IMR-90 (cell line): Measurements from ENCODE around the gene NAA30. TPM values are rescaled to one million over a fixed set of nuclear protein-coding genes. Genes with fewer than 3 reads are reported as not detected.

Experiments used
- ATAC-seq: fragments of 200-7000 bp; cut with Tn5 transposase; 2 replicates; pipeline ENCODE4 v1.9.1; 2020; ENCODE audit warnings: low read depth, mild to moderate bottlenecking, moderate library complexity
- BruUV-seq: library from RNA; stranded (reverse); fragments of 400-500 nt; replicated peaks from 2 replicates; lab custom pipeline; 2021; lab: Mats Ljungman, UMichigan
- CTCF ChIA-PET: fragments of 300-600 bp; formaldehyde crosslinking; extraction: SDS; loops from one replicate; lab custom pipeline; 2021; ENCODE audit warnings: antibody characterized with exemption; lab: Yijun Ruan, JAX
- POLR2A ChIA-PET: fragments of 300-600 bp; sonication (Branson Sonifier 250); formaldehyde crosslinking; loops from one replicate; lab custom pipeline; 2022; ENCODE audit warnings: antibody characterized with exemption; ENCODE audit not compliant: unreplicated experiment; lab: Charles Lee
- DNase-seq: peaks from one replicate; pipeline ENCODE4 v3.0.0; 2013
- H2AFZ ChIP-seq: replicated peaks from 2 replicates; pipeline ENCODE3; 2013; ENCODE audit warnings: low read length, mild to moderate bottlenecking; ENCODE audit not compliant: poor library complexity
- H2AK5ac ChIP-seq: 2 replicates; pipeline ENCODE4 v1.6.1; 2013; ENCODE audit warnings: low read depth, low read length, inconsistent platforms
- H2AK9ac ChIP-seq: replicated peaks from 2 replicates; pipeline ENCODE3; 2013; ENCODE audit warnings: mild to moderate bottlenecking, low read depth, low read length, moderate library complexity; ENCODE audit not compliant: poor library complexity
- H2BK120ac ChIP-seq: 2 replicates; pipeline ENCODE4 v1.6.1; 2013; ENCODE audit warnings: low read depth, low read length, inconsistent platforms
- H2BK15ac ChIP-seq: 3 replicates; pipeline ENCODE4 v1.6.1; 2013; ENCODE audit warnings: low read depth, low read length, inconsistent platforms
- H2BK20ac ChIP-seq: 2 replicates; pipeline ENCODE4 v1.6.1; 2013; ENCODE audit warnings: low read depth, mild to moderate bottlenecking, inconsistent platforms, low read length, moderate library complexity
- H2BK5ac ChIP-seq: 2 replicates; pipeline ENCODE4 v1.6.1; 2013; ENCODE audit warnings: mild to moderate bottlenecking, low read depth, low read length, inconsistent platforms; ENCODE audit not compliant: poor library complexity, severe bottlenecking
- H3K14ac ChIP-seq: replicated peaks from 2 replicates; pipeline ENCODE4 v1.6.1; 2013; ENCODE audit warnings: low read depth, low read length, inconsistent platforms
- H3K18ac ChIP-seq: 2 replicates; pipeline ENCODE4 v1.6.1; 2013; ENCODE audit warnings: low read depth, low read length, control low read depth
- H3K23ac ChIP-seq: 2 replicates; pipeline ENCODE4 v1.6.1; 2013; ENCODE audit warnings: low read depth, low read length, inconsistent platforms
- H3K27ac ChIP-seq: 2 replicates; pipeline ENCODE4 v1.5.1; 2013; ENCODE audit warnings: mild to moderate bottlenecking, control low read depth, low read length; ENCODE audit not compliant: insufficient read depth
- H3K27me3 ChIP-seq: 2 replicates; pipeline ENCODE4 v1.6.1; 2013; ENCODE audit warnings: low read length; ENCODE audit not compliant: control insufficient read depth, insufficient read depth
- H3K36me3 ChIP-seq: 2 replicates; pipeline ENCODE4 v1.6.1; 2013; ENCODE audit warnings: low read length, mixed read lengths; ENCODE audit not compliant: control insufficient read depth, insufficient read depth
- H3K4ac ChIP-seq: 2 replicates; pipeline ENCODE4 v1.6.1; 2013; ENCODE audit warnings: low read depth, low read length, inconsistent platforms
- H3K4me1 ChIP-seq: 2 replicates; pipeline ENCODE4 v1.6.1; 2013; ENCODE audit warnings: low read length, mixed read lengths; ENCODE audit not compliant: control insufficient read depth, insufficient read depth
- H3K4me2 ChIP-seq: 2 replicates; pipeline ENCODE4 v1.6.1; 2013; ENCODE audit warnings: low read depth, mild to moderate bottlenecking, control low read depth, low read length, moderate library complexity
- H3K4me3 ChIP-seq: 2 replicates; pipeline ENCODE4 v1.5.1; 2013; ENCODE audit warnings: low read depth, mild to moderate bottlenecking, control low read depth, low read length, moderate library complexity; ENCODE audit not compliant: insufficient read depth
- H3K56ac ChIP-seq: 2 replicates; pipeline ENCODE4 v1.6.1; 2013; ENCODE audit warnings: low read length, inconsistent platforms; ENCODE audit not compliant: insufficient read depth; ENCODE audit errors: extremely low read depth
- H3K79me1 ChIP-seq, 2 experiments: 2 replicates each; pipeline ENCODE4 v1.6.1; 2013; ENCODE audit warnings: low read length in 2 of 2, inconsistent platforms in 1 of 2, low read depth in 1 of 2
- H3K9ac ChIP-seq: 2 replicates; pipeline ENCODE4 v1.6.1; 2013; ENCODE audit warnings: low read depth, low read length, control low read depth
- H3K9me1 ChIP-seq: 2 replicates; pipeline ENCODE4 v1.6.1; 2013; ENCODE audit warnings: low read length, inconsistent platforms; ENCODE audit not compliant: insufficient read depth
- H3K9me3 ChIP-seq: 2 replicates; pipeline ENCODE4 v1.6.1; 2013; ENCODE audit warnings: low read length; ENCODE audit not compliant: control insufficient read depth, insufficient read depth
- H4K20me1 ChIP-seq: 2 replicates; pipeline ENCODE4 v1.6.1; 2013; ENCODE audit warnings: low read length, inconsistent platforms; ENCODE audit not compliant: insufficient read depth
- H4K5ac ChIP-seq: 2 replicates; pipeline ENCODE4 v1.6.1; 2013; ENCODE audit warnings: mild to moderate bottlenecking, low read depth, low read length, control low read depth
- H4K8ac ChIP-seq, 2 experiments: 2 replicates each; pipeline ENCODE4 v1.6.1; 2013; ENCODE audit warnings: low read depth in 2 of 2, low read length in 2 of 2, control low read depth in 1 of 2, inconsistent platforms in 1 of 2
- H4K91ac ChIP-seq: 2 replicates; pipeline ENCODE4 v1.6.1; 2013; ENCODE audit warnings: low read depth, low read length, inconsistent platforms; ENCODE audit not compliant: insufficient read depth
- BHLHE40 ChIP-seq: fragments of 150-350 bp; IDR thresholded peaks from 2 replicates; pipeline ENCODE4 v1.6.1; 2016; ENCODE audit warnings: mild to moderate bottlenecking, low read depth, low read length
- CHD1 ChIP-seq: IDR thresholded peaks from 2 replicates; pipeline ENCODE4 v1.6.1; 2012; ENCODE audit warnings: low read depth, low read length, improper control_type of control experiment
- CTCF ChIP-seq: conservative IDR thresholded peaks from 2 replicates; pipeline ENCODE4 v1.5.1; 2012; ENCODE audit warnings: mild to moderate bottlenecking, low read depth, low read length, improper control_type of control experiment
- ELK1 ChIP-seq: fragments of 150-350 bp; IDR thresholded peaks from 2 replicates; pipeline ENCODE4 v1.6.1; 2016; ENCODE audit warnings: low read depth, mild to moderate bottlenecking, low read length, moderate library complexity, borderline replicate concordance
- FOS ChIP-seq: fragments of 150-350 bp; IDR thresholded peaks from 2 replicates; pipeline ENCODE4 v1.6.1; 2016; ENCODE audit warnings: low read depth, low read length
- MAFK ChIP-seq: IDR thresholded peaks from 2 replicates; pipeline ENCODE4 v1.6.1; 2012; ENCODE audit warnings: low read depth, low read length, improper control_type of control experiment
- MAZ ChIP-seq: IDR thresholded peaks from 2 replicates; pipeline ENCODE4 v1.6.1; 2012; ENCODE audit warnings: low read depth, mild to moderate bottlenecking, low read length, improper control_type of control experiment, moderate library complexity, borderline replicate concordance
- MXI1 ChIP-seq: IDR thresholded peaks from 2 replicates; pipeline ENCODE4 v1.6.1; 2012; ENCODE audit warnings: low read depth, mild to moderate bottlenecking, low read length, moderate library complexity, borderline replicate concordance
- NFE2L2 ChIP-seq: fragments of 150-350 bp; IDR thresholded peaks from 2 replicates; pipeline ENCODE4 v1.6.1; 2016; ENCODE audit warnings: low read depth, mild to moderate bottlenecking, low read length
- POLR2A ChIP-seq: IDR thresholded peaks from 2 replicates; pipeline ENCODE4 v1.6.1; 2012; ENCODE audit warnings: mild to moderate bottlenecking, low read depth, low read length
- RAD21 ChIP-seq: IDR thresholded peaks from 2 replicates; pipeline ENCODE4 v1.6.1; 2012; ENCODE audit warnings: low read length, improper control_type of control experiment
- RCOR1 ChIP-seq: IDR thresholded peaks from 2 replicates; pipeline ENCODE4 v1.6.1; 2012; ENCODE audit warnings: mild to moderate bottlenecking, low read length, improper control_type of control experiment; ENCODE audit not compliant: insufficient replicate concordance
- SMC3 ChIP-seq: fragments of 150-350 bp; IDR thresholded peaks from 2 replicates; pipeline ENCODE4 v1.6.1; 2016; ENCODE audit warnings: low read depth, mild to moderate bottlenecking, antibody characterized with exemption, low read length, moderate library complexity
- USF2 ChIP-seq: fragments of 150-350 bp; IDR thresholded peaks from 2 replicates; pipeline ENCODE4 v1.6.1; 2017; ENCODE audit warnings: mild to moderate bottlenecking, antibody characterized with exemption, low read length, low read depth
- WGBS, 2 experiments: methylation state at CpG; one replicate each; pipeline versions ENCODE4 v1.1.5 to v1.1.7; 2013; ENCODE audit warnings: missing lambda C conversion rate in 2 of 2; ENCODE audit not compliant: insufficient read length in 1 of 2; ENCODE audit errors: extremely low coverage in 2 of 2; 5-methylcytosine and 5-hydroxymethylcytosine counted together
- dilution Hi-C: fragments of 300-500 bp; cut with HindIII; formaldehyde crosslinking; loops from one replicate; pipeline ENCODE4 v1.14.3; 2018; ENCODE audit warnings: low sequenced_read_pairs; ENCODE audit not compliant: unreplicated experiment
- in situ Hi-C: fragments of 300-500 bp; cut with MboI; formaldehyde crosslinking; loops from 3 replicates; pipeline ENCODE4 v1.14.3; 2019; ENCODE audit warnings: low sequenced_read_pairs, inconsistent platforms, mixed read lengths
- intact Hi-C: fragments of 100-400 bp; cut with micrococcal nuclease; formaldehyde crosslinking; loops from 2 replicates; pipeline ENCODE4 v1.10.0; 2022
- polyA plus RNA-seq, 3 experiments: library from polyadenylated mRNA; depleted of rRNA; stranded (reverse); fragments of >200 nt; gene quantifications; 2 replicates each; pipeline ENCODE4 v1.2.3, GENCODE V29; 2012; ENCODE audit warnings: low replicate concordance in 1 of 3
- total RNA-seq: library from RNA; depleted of rRNA; stranded (reverse); fragments of >200 nt; gene quantifications from 2 replicates; pipeline ENCODE4 v1.2.3, GENCODE V29; 2012

Gene NAA30
- total and polyA plus RNA-seq, 2 of the 4 experiments (the other 2 are of a cell fraction) = 5.8 to 24.4 TPM

GRCh38 chr14:57402173-57402852 is 11.9 kb downstream of the NAA30 start:
- no peak overlapping the region for H3K56ac ChIP-seq
- no TSS peak for BruUV-seq
- H3K79me1 ChIP-seq = peaks cover 11 to 36% of the 10 kb centered on the region in 2 experiments
- TF ChIP-seq POLR2A (no peak), NFE2L2 (no peak), CHD1 (no peak), USF2 (no peak), RAD21 (no peak), MAZ (no peak), MXI1 (no peak), MAFK (no peak), FOS (no peak), ELK1 (no peak), SMC3 (no peak), RCOR1 (no peak), BHLHE40 (no peak), CTCF (no peak)
- H3K4me3 ChIP-seq = no peak overlapping the region
- peaks cover 15% of the 10 kb centered on the region for H3K36me3 ChIP-seq
- CTCF ChIA-PET = no interaction called here
- H3K9ac ChIP-seq = no peak overlapping the region
- no peaks in the 10 kb centered on the region for H3K9me3 ChIP-seq
- H2AFZ ChIP-seq = no peak overlapping the region
- H3K4ac ChIP-seq = no peak overlapping the region
- ATAC-seq (0 out of 2 replicates have a peak, but pooled peaks have one; percentile 21), DNase-seq (no peak)
- dilution Hi-C loops (no loop called here), in situ Hi-C loops (no loop called here), intact Hi-C loops (no loop called here)
- no peaks in the 10 kb centered on the region for H4K20me1 ChIP-seq
- H2BK15ac ChIP-seq = no peak overlapping the region
- peaks cover 3% of the 10 kb centered on the region; the same call in 1 of the 2 replicates for H3K9me1 ChIP-seq
- POLR2A ChIA-PET = no interaction called here
- no peak overlapping the region for H2AK5ac ChIP-seq
- H4K91ac ChIP-seq = no peak overlapping the region
- H4K8ac ChIP-seq = no peak overlapping the region; a peak in 1 of 4 replicates
- H2BK120ac ChIP-seq = no peak overlapping the region
- no peak overlapping the region for H2AK9ac ChIP-seq
- no peak overlapping the region for H3K23ac ChIP-seq
- H3K4me1 ChIP-seq = peaks cover 1% of the 10 kb centered on the region; the same call in 1 of the 2 replicates
- H2BK5ac ChIP-seq = no peak overlapping the region
- H3K27ac ChIP-seq = no peak overlapping the region
- H4K5ac ChIP-seq = no peak overlapping the region
- no peak overlapping the region for H3K14ac ChIP-seq
- no peaks in the 10 kb centered on the region for H3K27me3 ChIP-seq
- WGBS, 2 experiments = no CpG with 5 or more reads among the region's 1 CpG
- H3K4me2 ChIP-seq = peak overlapping the region; percentile 67
- H2BK20ac ChIP-seq = no peak overlapping the region
- no peak overlapping the region for H3K18ac ChIP-seq
